A673 (cell line): Measurements from ENCODE around the gene PDGFB. TPM values are rescaled to one million over a fixed set of nuclear protein-coding genes. Genes with fewer than 3 reads are reported as not detected.

Experiments
- BruUV-seq: library from RNA; stranded (reverse); fragments of 400-500 nt; replicated peaks from 2 replicates; lab custom pipeline; 2021; lab: Mats Ljungman, UMichigan
- CTCF ChIA-PET: fragments of 300-600 bp; sonication (Branson Sonifier 250); formaldehyde crosslinking; loops from one replicate; lab custom pipeline; 2022; ENCODE audit warnings: antibody characterized with exemption; lab: Charles Lee
- POLR2A ChIA-PET: fragments of 300-600 bp; sonication (Branson Sonifier 250); formaldehyde crosslinking; loops from one replicate; lab custom pipeline; 2022; ENCODE audit warnings: antibody characterized with exemption; ENCODE audit not compliant: low non-redundant PET; lab: Charles Lee
- DNase-seq: peaks from one replicate; pipeline ENCODE4 v3.0.0-alpha.2; 2015; ENCODE audit warnings: low spot score
- H3K27ac ChIP-seq: fragments of 200-600 bp; sonication (generic); 2 replicates; pipeline ENCODE4 v1.5.1; 2016; ENCODE audit warnings: mixed run types, low read depth, mild to moderate bottlenecking, mixed read lengths, antibody characterized with exemption, low read length; ENCODE audit not compliant: poor library complexity, severe bottlenecking
- H3K27me3 ChIP-seq: fragments of 200-600 bp; sonication (generic); replicated peaks from 2 replicates; pipeline ENCODE4 v1.6.1; 2017; ENCODE audit warnings: mixed run types, low read depth, mild to moderate bottlenecking, mixed read lengths, antibody characterized with exemption, low read length; ENCODE audit not compliant: insufficient read depth, poor library complexity
- H3K36me3 ChIP-seq: fragments of 200-600 bp; sonication (generic); 2 replicates; pipeline ENCODE4 v1.6.1; 2016; ENCODE audit warnings: mixed run types, mild to moderate bottlenecking, mixed read lengths, antibody characterized with exemption, low read length; ENCODE audit not compliant: insufficient read depth, poor library complexity, severe bottlenecking
- H3K4me1 ChIP-seq: fragments of 200-600 bp; sonication (generic); 2 replicates; pipeline ENCODE4 v1.6.1; 2017; ENCODE audit warnings: mixed run types, mild to moderate bottlenecking, mixed read lengths, antibody characterized with exemption, low read length; ENCODE audit not compliant: insufficient read depth, poor library complexity, severe bottlenecking
- H3K4me3 ChIP-seq: fragments of 200-600 bp; sonication (generic); 2 replicates; pipeline ENCODE4 v1.5.1; 2016; ENCODE audit warnings: low read depth, mixed run types, mild to moderate bottlenecking, mixed read lengths, low read length; ENCODE audit not compliant: poor library complexity, severe bottlenecking
- H3K9me3 ChIP-seq: fragments of 200-600 bp; sonication (generic); 2 replicates; pipeline ENCODE4 v1.6.1; 2016; ENCODE audit warnings: mixed run types, low read depth, mild to moderate bottlenecking, mixed read lengths, antibody characterized with exemption, low read length; ENCODE audit not compliant: poor library complexity, severe bottlenecking
- CTCF ChIP-seq: fragments of 300-800, 200-600 bp; sonication (generic); conservative IDR thresholded peaks from 2 replicates; pipeline ENCODE4 v1.5.1; 2017; ENCODE audit warnings: low read depth, mild to moderate bottlenecking, antibody characterized with exemption, low read length, moderate library complexity, mixed read lengths
- EZH2 ChIP-seq: fragments of 200-600 bp; sonication (generic); IDR thresholded peaks from 2 replicates; pipeline ENCODE4 v1.6.1; 2017; ENCODE audit warnings: borderline replicate concordance, low read depth, mild to moderate bottlenecking, mixed read lengths, antibody characterized with exemption, low read length; ENCODE audit not compliant: poor library complexity, severe bottlenecking
- intact Hi-C: fragments of 100-400 bp; cut with micrococcal nuclease; formaldehyde crosslinking; loops from one replicate; pipeline ENCODE4 v1.10.0; 2022; ENCODE audit not compliant: unreplicated experiment
- total RNA-seq: library from RNA; stranded (reverse); gene quantifications from 2 replicates; pipeline ENCODE4 v1.2.3, GENCODE V29; 2021

PDGFB gene
- total RNA-seq, 1 experiment from 2014 or later = 0.09 TPM

GRCh38 chr22:39253435-39254070 lies 8.8 kb upstream of the PDGFB start:
- ChIA-PET CTCF (interaction anchor here (0.6 kb wide), 1 partner anchor 118 kb away, joined by 5 read pairs; no protein-coding TSS in a partner anchor), POLR2A (no interaction called here)
- no peak for DNase-seq

GRCh38 chr22:39252461-39253434 lies 8.0 kb upstream of the PDGFB start:
- H3K27ac ChIP-seq = no peak overlapping the region
- BruUV-seq = no TSS peak

More at GRCh38 chr22:39253435-39254070, 8.8 kb upstream of the PDGFB start:
- BruUV-seq = no TSS peak
- Histone ChIP-seq H3K4me1 (no peaks in the 10 kb centered on the region), H3K27ac (no peak overlapping the region), H3K4me3 (no peak overlapping the region), H3K36me3 (no peaks in the 10 kb centered on the region), H3K27me3 (no peaks in the 10 kb centered on the region), H3K9me3 (no peaks in the 10 kb centered on the region)
- intact Hi-C loops = no loop called here
- TF ChIP-seq CTCF (no peak), EZH2 (no peak)

More at GRCh38 chr22:39252461-39253434, 8.0 kb upstream of the PDGFB start:
- H3K4me3 ChIP-seq = no peak overlapping the region
- H3K4me1 ChIP-seq = no peaks in the 10 kb centered on the region
- TF ChIP-seq CTCF (no peak), EZH2 (no peak)
- H3K27me3 ChIP-seq = no peaks in the 10 kb centered on the region
- ChIA-PET POLR2A (no interaction called here), CTCF (no interaction called here)
- DNase-seq = no peak
- intact Hi-C loops = no loop called here
- no peaks in the 10 kb centered on the region for H3K9me3 ChIP-seq
- no peaks in the 10 kb centered on the region for H3K36me3 ChIP-seq
